SK-N-MC (cell line): ENCODE data around the gene ACSL4.

Experiments
- EZH2 ChIP-seq: fragments of 200-600 bp; sonication (generic); IDR thresholded peaks from one replicate; pipeline ENCODE4 v1.6.1; 2017; ENCODE audit warnings: antibody characterized with exemption
- POLR2AphosphoS5 ChIP-seq: IDR thresholded peaks from 2 replicates; pipeline ENCODE4 v1.6.1; 2012; ENCODE audit warnings: mild to moderate bottlenecking, low read depth, low read length, borderline replicate concordance

- no peak for TF ChIP-seq EZH2
- no peak for TF ChIP-seq POLR2AphosphoS5
Measured at GRCh38 chrX:109619771-109620170, 113.3 kb downstream of the ACSL4 start.
